Colonic mucosa (tissue), 4 donors: ENCODE results near the gene GRIK4. TPM values are rescaled to one million over a fixed set of nuclear protein-coding genes. Genes with fewer than 3 reads are reported as not detected.

Experiments
- DNase-seq: peaks from one replicate; pipeline ENCODE4 v3.0.0-alpha.2; 2020
- H3K27ac ChIP-seq: fragments of 200-600 bp; one replicate; pipeline ENCODE4 v1.8.0; 2021
- H3K27me3 ChIP-seq: fragments of 200-600 bp; one replicate; pipeline ENCODE4 v1.8.0; 2021
- H3K36me3 ChIP-seq: fragments of 200-600 bp; one replicate; pipeline ENCODE4 v1.8.0; 2021
- H3K4me1 ChIP-seq: fragments of 200-600 bp; one replicate; pipeline ENCODE4 v1.8.0; 2021; ENCODE audit warnings: mild to moderate bottlenecking
- H3K4me3 ChIP-seq: fragments of 200-600 bp; one replicate; pipeline ENCODE4 v1.8.0; 2021
- H3K9ac ChIP-seq, 2 donors: one replicate each; pipeline ENCODE4 v1.7.0; 2013; ENCODE audit warnings: control low read depth in 2 of 2, low read depth in 2 of 2, low read length in 2 of 2
- H3K9me3 ChIP-seq: fragments of 200-600 bp; one replicate; pipeline ENCODE4 v1.8.0; 2021
- intact Hi-C: fragments of 100-400 bp; cut with DNase I; formaldehyde crosslinking; loops from one replicate; pipeline ENCODE4 v1.14.1; 2022
- total RNA-seq, 2 donors: library from RNA; stranded (reverse); fragmentation: NEBNext Ultra II Directional in 1 of 2; extraction: Animal tissue kit (Norgen Biotek cat#: 25700) in 1 of 2; gene quantifications; one replicate each; pipeline ENCODE4 v1.2.1, GENCODE V29; 2021
- TF ChIP-seq, protein P1 (sequence below): fragments of 200-600 bp; IDR thresholded peaks from one replicate; pipeline ENCODE4 v1.8.0; 2022; ENCODE audit warnings: antibody characterized with exemption, mild to moderate bottlenecking
- donor health status: healthy.
- donor health status: DM: no; HTN: no; CAD: no.
- donor health status: DM: no; HTN: no; CAD: no.

Gene GRIK4
- total RNA-seq, 2 donors from 2014 or later: 0.10 to 0.21 TPM

- H3K27me3 ChIP-seq: no peaks in the 10 kb centered on the region
- no peak overlapping the region for H3K9ac ChIP-seq
- H3K36me3 ChIP-seq: no peaks in the 10 kb centered on the region
- H3K4me1 ChIP-seq: no peaks in the 10 kb centered on the region
- intact Hi-C loops: no loop called here
- H3K9me3 ChIP-seq: no peaks in the 10 kb centered on the region
- TF ChIP-seq, protein P1, sequence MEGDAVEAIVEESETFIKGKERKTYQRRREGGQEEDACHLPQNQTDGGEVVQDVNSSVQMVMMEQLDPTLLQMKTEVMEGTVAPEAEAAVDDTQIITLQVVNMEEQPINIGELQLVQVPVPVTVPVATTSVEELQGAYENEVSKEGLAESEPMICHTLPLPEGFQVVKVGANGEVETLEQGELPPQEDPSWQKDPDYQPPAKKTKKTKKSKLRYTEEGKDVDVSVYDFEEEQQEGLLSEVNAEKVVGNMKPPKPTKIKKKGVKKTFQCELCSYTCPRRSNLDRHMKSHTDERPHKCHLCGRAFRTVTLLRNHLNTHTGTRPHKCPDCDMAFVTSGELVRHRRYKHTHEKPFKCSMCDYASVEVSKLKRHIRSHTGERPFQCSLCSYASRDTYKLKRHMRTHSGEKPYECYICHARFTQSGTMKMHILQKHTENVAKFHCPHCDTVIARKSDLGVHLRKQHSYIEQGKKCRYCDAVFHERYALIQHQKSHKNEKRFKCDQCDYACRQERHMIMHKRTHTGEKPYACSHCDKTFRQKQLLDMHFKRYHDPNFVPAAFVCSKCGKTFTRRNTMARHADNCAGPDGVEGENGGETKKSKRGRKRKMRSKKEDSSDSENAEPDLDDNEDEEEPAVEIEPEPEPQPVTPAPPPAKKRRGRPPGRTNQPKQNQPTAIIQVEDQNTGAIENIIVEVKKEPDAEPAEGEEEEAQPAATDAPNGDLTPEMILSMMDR: no peak
- DNase-seq: no peak
- no peak overlapping the region for H3K27ac ChIP-seq
- H3K4me3 ChIP-seq: no peak overlapping the region
Observed at GRCh38 chr11:120903686-120904085, 392.1 kb downstream of the GRIK4 start.

- intact Hi-C loops: no loop called here
- H3K4me1 ChIP-seq: no peaks in the 10 kb centered on the region
- no peaks in the 10 kb centered on the region for H3K36me3 ChIP-seq
- no peaks in the 10 kb centered on the region for H3K9me3 ChIP-seq
- H3K27me3 ChIP-seq: no peaks in the 10 kb centered on the region
- no peak overlapping the region for H3K27ac ChIP-seq
- H3K4me3 ChIP-seq: no peak overlapping the region
- DNase-seq: no peak
- TF ChIP-seq, protein P1: no peak
- no peak overlapping the region for H3K9ac ChIP-seq
Observed at GRCh38 chr11:120904116-120904515, 392.6 kb downstream of the GRIK4 start.

DNA sequence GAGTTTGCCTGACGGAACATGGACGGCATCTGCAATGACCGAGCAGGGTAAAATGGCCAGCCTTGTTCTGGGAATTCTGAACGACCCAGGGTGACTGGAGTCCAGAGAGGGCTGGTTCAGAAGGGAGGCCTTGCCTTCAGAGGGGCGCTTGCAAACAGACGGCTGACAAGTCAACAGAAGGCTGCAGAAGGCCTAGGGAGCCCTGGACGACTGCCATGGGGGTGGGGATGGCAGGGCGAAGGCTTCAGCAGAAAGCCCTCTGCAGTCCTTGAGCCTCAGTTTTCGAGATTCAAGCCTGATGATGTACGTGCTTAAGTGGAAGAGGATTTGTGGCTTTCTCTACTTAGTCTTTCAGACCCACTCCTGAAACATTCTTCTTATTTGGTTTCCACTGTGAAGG, 395.2 kb downstream of the GRIK4 start:
- Histone ChIP-seq H3K4me1 (no peaks in the 10 kb centered on the region), H3K9ac (no peak overlapping the region), H3K27me3 (no peaks in the 10 kb centered on the region), H3K9me3 (no peaks in the 10 kb centered on the region), H3K27ac (no peak overlapping the region), H3K36me3 (no peaks in the 10 kb centered on the region), H3K4me3 (no peak overlapping the region)
- intact Hi-C loops: no loop called here
- TF ChIP-seq, protein P1: no peak
- no peak for DNase-seq

- intact Hi-C loops: no loop called here
- no peaks in the 10 kb centered on the region for H3K9me3 ChIP-seq
- H3K9ac ChIP-seq: no peak overlapping the region
- no peaks in the 10 kb centered on the region for H3K36me3 ChIP-seq
- no peak overlapping the region for H3K27ac ChIP-seq
- TF ChIP-seq, protein P1: no peak
- no peaks in the 10 kb centered on the region for H3K4me1 ChIP-seq
- H3K27me3 ChIP-seq: no peaks in the 10 kb centered on the region
- no peak overlapping the region for H3K4me3 ChIP-seq
- DNase-seq: no peak
Observed at GRCh38 chr11:120907971-120908370, 396.4 kb downstream of the GRIK4 start.

GRCh38 chr11:120908461-120909181, 397.1 kb downstream of the GRIK4 start:
- no peaks in the 10 kb centered on the region for H3K9me3 ChIP-seq
- TF ChIP-seq, protein P1: no peak
- intact Hi-C loops: no loop called here
- H3K36me3 ChIP-seq: no peaks in the 10 kb centered on the region
- H3K4me3 ChIP-seq: no peak overlapping the region
- no peaks in the 10 kb centered on the region for H3K4me1 ChIP-seq
- H3K9ac ChIP-seq: no peak overlapping the region
- no peak for DNase-seq
- H3K27ac ChIP-seq: no peak overlapping the region
- no peaks in the 10 kb centered on the region for H3K27me3 ChIP-seq
